Activated naive CD4-positive, alpha-beta T cell treated with anti-CD3 and anti-CD28 coated beads, Interleukin-2, amount 50 U/mL, for 72 hours (primary cell): ENCODE measurements around the gene PSMG2. TPM values are rescaled to one million over a fixed set of nuclear protein-coding genes. Genes with fewer than 3 reads are reported as not detected.
A peak's percentile ranks its signal among the peaks of the same experiment; 100 is the strongest.

ENCODE experiments used
- ATAC-seq, 2 donors: fragments of 150-1000 bp; cut with Tn5 transposase; 2 replicates each; pipeline ENCODE4 v1.10.0; 2021; ENCODE audit warnings: mild to moderate bottlenecking in 2 of 2, moderate library complexity in 2 of 2
- DNase-seq, 2 donors: peaks; one replicate each; pipeline ENCODE4 v3.0.0; 2021 to 2022; ENCODE audit warnings: low spot score in 2 of 2
- H3K27ac Mint-ChIP-seq, 2 donors: one replicate each; pipeline ENCODE4 v1.8.0; 2022; ENCODE audit warnings: mild to moderate bottlenecking in 2 of 2, mixed read lengths in 2 of 2
- H3K36me3 Mint-ChIP-seq, 2 donors: one replicate each; pipeline ENCODE4 v1.8.0; 2022; ENCODE audit warnings: mixed read lengths in 2 of 2
- H3K9me3 Mint-ChIP-seq, 2 donors: one replicate each; pipeline ENCODE4 v1.8.0; 2022; ENCODE audit warnings: mixed read lengths in 2 of 2
- total RNA-seq, 2 donors: library from RNA; stranded (reverse); gene quantifications; one replicate each; pipeline ENCODE4 v1.2.3, GENCODE V29; 2022

The PSMG2 gene
- total RNA-seq, 2 donors from 2014 or later = 60.4 to 120 TPM

DNA sequence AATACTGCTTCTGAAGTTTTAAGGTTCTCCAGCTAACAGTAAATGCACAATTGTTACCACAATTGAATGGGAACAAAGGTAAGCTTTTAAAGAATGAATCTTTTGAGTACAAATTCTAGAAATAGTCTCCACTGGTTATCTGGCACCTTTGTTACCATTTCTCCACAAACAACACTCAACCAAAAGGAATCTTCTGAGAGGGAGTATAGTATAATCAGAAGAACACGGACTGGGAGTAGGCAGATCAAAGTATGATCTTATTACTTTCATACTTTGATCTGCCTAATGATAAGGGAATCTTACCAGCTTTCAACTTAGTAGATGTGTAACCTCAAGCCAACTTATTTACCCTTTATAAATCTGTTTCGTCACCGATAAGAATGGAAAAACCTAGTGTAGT lies 1.7 kb upstream of the PSMG2 start:
- H3K36me3 Mint-ChIP-seq = peaks cover 16 to 17% of the 10 kb centered on the region in 2 donors
- ATAC-seq = peak in 1 of 2 donors; percentile 11
- H3K9me3 Mint-ChIP-seq = no peaks in the 10 kb centered on the region
- peak overlapping the region; percentile 96 to 100 for H3K27ac Mint-ChIP-seq
- no peak for DNase-seq

DNA sequence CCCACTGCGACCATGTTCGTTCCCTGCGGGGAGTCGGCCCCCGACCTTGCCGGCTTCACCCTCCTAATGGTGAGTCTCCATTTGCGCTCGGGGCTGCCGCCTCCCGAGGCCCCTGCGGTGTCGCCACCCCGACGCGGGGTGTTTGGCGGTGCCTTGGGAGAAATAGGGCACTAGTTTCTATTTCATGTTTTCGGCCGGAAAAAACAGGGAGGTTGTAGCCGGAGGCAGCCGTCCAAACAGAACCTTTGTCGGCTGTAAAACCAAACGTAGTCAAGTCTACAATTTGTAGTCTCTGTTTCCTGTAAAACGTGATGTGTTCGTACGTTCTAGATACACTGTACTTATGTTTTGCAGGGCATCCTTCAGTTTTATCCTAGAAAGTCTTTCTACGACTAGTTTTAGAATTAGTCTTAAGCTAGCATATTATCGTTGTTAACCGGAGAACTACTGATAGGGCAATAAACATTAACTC lies 290 bp downstream of the PSMG2 start:
- peak overlapping the region; percentile 96 to 100 for H3K27ac Mint-ChIP-seq
- DNase-seq (no peak), ATAC-seq (peak; percentile 60 to 67)
- peaks cover 26 to 27% of the 10 kb centered on the region in 2 donors for H3K36me3 Mint-ChIP-seq
- no peaks in the 10 kb centered on the region for H3K9me3 Mint-ChIP-seq

DNA sequence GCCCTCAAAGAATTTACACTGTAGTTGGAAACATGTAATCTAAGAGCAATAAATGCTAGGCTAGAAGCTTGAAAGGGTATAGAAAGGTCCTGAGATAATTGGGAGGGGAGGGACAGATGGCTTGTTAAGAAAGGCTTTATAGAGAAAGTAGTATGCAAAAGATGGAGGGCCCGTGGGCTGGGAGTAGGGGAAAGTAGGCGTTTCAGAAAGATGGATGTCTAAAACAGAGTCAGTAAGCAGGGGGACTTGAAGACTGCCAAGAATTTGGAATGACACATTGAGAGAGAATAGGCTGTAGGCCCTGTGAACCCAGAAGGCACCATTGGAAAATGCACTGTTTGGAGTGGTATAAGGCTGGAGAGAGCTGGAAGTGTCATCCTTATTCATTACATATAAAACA lies 822 bp downstream of the PSMG2 start:
- DNase-seq (no peak), ATAC-seq (peak in 1 of 2 donors; percentile 46)
- no peaks in the 10 kb centered on the region for H3K9me3 Mint-ChIP-seq
- peak overlapping the region; percentile 96 to 100 for H3K27ac Mint-ChIP-seq
- H3K36me3 Mint-ChIP-seq = peaks cover 26 to 27% of the 10 kb centered on the region in 2 donors

GRCh38 chr18:12711446-12711845 lies 8.6 kb downstream of the PSMG2 start:
- ATAC-seq (no peak), DNase-seq (no peak)
- no peaks in the 10 kb centered on the region for H3K9me3 Mint-ChIP-seq
- H3K27ac Mint-ChIP-seq = peak overlapping the region in 1 of 2 donors; percentile 10
- peaks cover 8 to 11% of the 10 kb centered on the region in 2 donors for H3K36me3 Mint-ChIP-seq

DNA sequence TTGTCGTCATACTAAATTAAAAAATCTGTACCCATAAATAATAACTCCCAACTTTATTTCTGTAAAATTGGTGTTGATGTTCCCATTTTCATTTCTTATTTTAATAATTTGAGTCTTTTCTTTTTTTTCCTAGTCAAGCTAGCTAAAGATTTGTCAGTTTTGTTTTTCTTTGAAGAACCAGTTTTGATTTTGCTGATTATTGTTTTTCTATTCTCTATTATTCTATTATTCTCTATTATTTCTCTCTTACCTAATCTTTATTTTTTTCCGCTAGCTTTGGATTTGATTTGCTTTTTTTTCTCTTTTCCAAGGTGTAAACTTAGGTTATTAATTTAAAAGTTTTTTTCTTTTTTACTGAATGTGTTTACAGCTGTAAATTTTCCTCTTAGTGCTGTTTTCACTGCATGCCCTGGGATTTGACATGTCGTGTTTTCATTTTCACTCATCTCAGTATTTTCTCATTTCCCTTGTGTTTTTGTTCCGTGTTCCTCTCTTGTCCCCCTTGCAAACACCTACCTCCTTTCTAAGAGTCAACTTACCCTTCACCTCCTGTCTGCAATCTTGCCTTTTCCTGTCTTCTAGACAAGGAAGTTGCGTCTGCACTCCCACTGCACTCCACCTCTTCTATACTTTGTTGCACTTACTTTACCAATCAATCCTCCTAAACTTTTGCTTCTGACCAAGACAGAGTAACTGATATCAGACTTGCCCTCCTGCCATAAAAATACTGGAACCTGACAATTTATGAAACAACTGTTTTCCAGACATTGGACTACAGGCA lies 18.8 kb downstream of the PSMG2 start:
- DNase-seq = no peak
- ATAC-seq = peak in 1 of 2 donors; percentile 47
- Mint-ChIP-seq H3K9me3 (no peaks in the 10 kb centered on the region), H3K27ac (peak overlapping the region; percentile 45 to 59), H3K36me3 (peaks cover 6 to 10% of the 10 kb centered on the region in 2 donors)

- ATAC-seq = no peak
- Mint-ChIP-seq H3K9me3 (no peaks in the 10 kb centered on the region), H3K36me3 (peaks cover 0 to 5% of the 10 kb centered on the region in 2 donors), H3K27ac (no peak overlapping the region)
- DNase-seq = no peak
These were observed 19.9 kb downstream of the PSMG2 start for GRCh38 chr18:12722731-12723130.

GRCh38 chr18:12726331-12726730 lies 23.5 kb downstream of the PSMG2 start:
- ATAC-seq = no peak
- Mint-ChIP-seq H3K9me3 (no peaks in the 10 kb centered on the region), H3K36me3 (peaks cover 0 to 5% of the 10 kb centered on the region in 2 donors), H3K27ac (peak overlapping the region in 1 of 2 donors; percentile 56)
- DNase-seq = no peak

DNA sequence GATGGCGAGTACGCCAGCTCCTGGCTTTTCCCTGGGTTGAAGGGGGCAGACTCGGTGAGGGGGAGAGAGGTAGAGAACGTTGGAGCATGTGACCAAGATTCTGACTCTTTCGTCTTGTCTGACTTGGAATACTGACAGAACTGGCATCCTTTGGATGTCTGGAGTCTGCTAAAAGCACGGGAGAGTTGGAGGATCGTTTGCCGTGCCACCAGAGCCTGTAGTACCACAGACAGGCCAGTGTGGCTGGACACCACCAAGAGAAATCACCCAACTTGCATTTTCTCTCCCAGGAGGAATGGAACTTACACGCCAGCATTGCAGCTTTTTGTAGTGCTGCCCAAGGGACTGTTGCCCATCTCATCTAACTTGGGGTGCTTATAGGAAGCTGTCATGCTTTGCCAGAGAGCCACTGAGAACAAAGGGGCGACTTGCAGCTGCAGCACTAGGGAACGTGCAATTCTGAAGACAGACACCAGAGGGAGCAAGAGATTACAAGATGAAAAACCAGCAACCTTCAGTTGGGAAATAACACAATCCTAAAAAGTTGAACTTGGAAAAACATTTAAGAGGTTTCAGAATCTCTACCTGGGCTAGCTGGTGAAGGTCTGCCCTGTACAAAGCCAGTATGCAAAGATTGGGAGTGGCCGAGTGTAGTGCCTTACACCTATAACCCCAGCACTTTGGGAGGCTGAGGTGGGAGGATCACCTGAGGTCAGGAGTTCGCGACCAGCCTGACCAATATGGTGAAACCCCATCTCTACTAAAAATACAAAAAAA lies 24.1 kb downstream of the PSMG2 start:
- Mint-ChIP-seq H3K27ac (peak overlapping the region in 1 of 2 donors; percentile 56), H3K36me3 (peaks cover 0 to 2% of the 10 kb centered on the region in 2 donors), H3K9me3 (no peaks in the 10 kb centered on the region)
- peak; percentile 56 to 63 for ATAC-seq
- DNase-seq = peak in 1 of 2 donors; percentile 75

GRCh38 chr18:12737243-12737902 lies 34.5 kb downstream of the PSMG2 start:
- H3K36me3 Mint-ChIP-seq = no peaks in the 10 kb centered on the region
- ATAC-seq = no peak

GRCh38 chr18:12741351-12741750 lies 38.5 kb downstream of the PSMG2 start:
- peak in 1 of 2 donors; percentile 43 for ATAC-seq
- no peak for DNase-seq
- no peak overlapping the region for H3K27ac Mint-ChIP-seq
- H3K9me3 Mint-ChIP-seq = no peaks in the 10 kb centered on the region
- H3K36me3 Mint-ChIP-seq = no peaks in the 10 kb centered on the region

More at GRCh38 chr18:12737243-12737902, 34.5 kb downstream of the PSMG2 start:
- H3K9me3 Mint-ChIP-seq = no peaks in the 10 kb centered on the region
- DNase-seq = no peak
- H3K27ac Mint-ChIP-seq = no peak overlapping the region

DNA sequence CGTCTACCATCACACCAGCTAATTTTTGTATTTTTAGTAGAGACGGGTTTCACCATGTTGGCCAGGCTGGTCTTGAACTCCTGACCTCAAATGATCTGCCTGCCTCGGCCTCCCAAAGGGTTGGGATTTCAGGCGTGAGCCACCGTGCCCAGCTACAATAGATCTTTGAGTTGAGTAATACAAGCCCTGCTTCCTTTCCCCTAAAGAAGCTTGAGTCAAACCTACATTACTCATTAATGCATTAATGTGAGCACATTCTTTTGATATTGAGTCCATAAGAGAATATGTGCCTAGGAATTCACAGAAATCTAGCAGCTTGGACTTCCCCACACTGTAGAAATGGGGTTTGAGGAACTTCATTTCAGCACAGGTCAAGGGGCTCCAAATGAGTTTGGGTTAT lies 39.6 kb downstream of the PSMG2 start:
- Mint-ChIP-seq H3K9me3 (no peaks in the 10 kb centered on the region), H3K36me3 (no peaks in the 10 kb centered on the region), H3K27ac (no peak overlapping the region)
- no peak for DNase-seq
- ATAC-seq = no peak

DNA sequence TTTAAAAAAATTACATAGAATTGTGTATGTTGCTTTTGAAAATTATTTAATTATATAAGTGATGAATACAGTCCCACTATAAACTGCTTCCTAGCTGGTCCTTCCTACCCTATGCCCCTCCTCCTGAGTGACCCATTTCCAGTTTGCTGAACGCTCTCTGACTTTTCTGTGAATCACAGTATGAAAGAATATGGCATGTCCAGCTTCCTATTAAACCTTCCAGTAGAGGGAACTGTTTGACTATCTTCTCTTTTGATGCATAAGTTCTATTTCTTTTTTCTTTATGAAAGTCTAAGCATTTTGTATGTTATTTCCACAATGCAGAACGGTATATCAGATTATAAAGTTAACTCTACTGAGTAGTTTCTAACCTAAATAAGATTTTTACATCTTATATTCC lies 41.3 kb downstream of the PSMG2 start:
- H3K36me3 Mint-ChIP-seq = no peaks in the 10 kb centered on the region

GRCh38 chr18:12745095-12745795 lies 42.4 kb downstream of the PSMG2 start:
- Mint-ChIP-seq H3K36me3 (no peaks in the 10 kb centered on the region), H3K9me3 (no peaks in the 10 kb centered on the region), H3K27ac (no peak overlapping the region)
- no peak for ATAC-seq
- no peak for DNase-seq

More for the DNA sequence above, 41.3 kb downstream of the PSMG2 start:
- peak; percentile 63 to 70 for ATAC-seq
- H3K27ac Mint-ChIP-seq = no peak overlapping the region
- DNase-seq = no peak
- H3K9me3 Mint-ChIP-seq = no peaks in the 10 kb centered on the region

DNA sequence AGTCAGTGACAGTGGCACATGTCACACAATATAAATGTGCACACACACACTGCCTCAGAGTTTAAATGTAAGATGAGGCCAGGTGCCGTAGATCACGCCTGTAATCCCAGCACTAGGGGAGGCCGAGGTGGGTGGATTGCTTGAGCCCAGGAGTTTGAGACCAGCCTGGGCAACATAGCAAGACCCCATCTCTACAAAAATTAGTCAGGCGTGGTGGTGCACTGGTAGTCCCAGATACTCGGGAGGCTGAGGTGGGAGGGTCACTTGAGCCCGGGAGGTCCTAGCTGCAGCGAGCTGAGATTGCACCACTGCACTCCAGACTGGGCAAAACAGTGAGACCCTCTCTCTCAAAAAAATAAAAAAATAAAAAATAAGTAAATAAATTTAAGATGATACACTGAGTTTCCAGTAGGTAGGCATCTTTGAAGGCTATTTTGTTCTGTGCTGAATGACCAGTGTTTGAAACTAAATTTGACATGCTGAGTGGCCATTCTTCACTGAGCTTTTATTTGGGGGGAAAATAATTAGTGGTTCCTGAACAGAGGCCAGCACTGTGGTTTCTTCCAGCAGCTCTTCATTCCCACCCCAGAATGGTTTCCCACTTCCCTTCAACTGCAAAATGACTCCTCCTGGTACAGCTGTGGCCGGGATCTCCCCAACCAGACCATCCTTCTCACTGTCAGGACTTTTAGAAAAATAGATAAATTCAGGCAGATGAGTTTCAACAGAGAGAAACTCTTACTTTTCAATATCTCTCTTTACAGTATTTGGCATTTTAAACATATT lies 44.9 kb downstream of the PSMG2 start:
- DNase-seq = no peak
- H3K27ac Mint-ChIP-seq = peak overlapping the region in 1 of 2 donors; percentile 65
- H3K36me3 Mint-ChIP-seq = no peaks in the 10 kb centered on the region
- H3K9me3 Mint-ChIP-seq = no peaks in the 10 kb centered on the region
- no peak for ATAC-seq

DNA sequence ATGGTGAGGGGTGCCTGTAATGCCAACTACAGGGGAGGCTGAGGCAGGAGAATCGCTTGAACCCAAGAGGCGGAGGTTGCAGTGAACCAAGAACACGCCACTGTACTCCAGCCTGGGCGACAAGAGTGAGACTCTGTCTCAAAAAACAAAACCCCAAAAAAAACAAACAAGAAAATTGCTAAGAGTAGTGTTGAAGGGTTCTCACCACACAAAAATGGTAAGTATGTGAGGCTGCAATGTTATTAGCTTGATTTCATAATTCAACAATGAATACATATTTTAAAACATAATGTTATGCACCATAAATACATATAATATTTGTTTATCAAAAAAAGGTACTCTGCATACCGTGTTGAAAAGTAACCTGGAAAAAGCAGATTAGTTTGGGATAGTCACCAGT lies 45.8 kb downstream of the PSMG2 start:
- H3K36me3 Mint-ChIP-seq = no peaks in the 10 kb centered on the region
- ATAC-seq = no peak
- H3K9me3 Mint-ChIP-seq = no peaks in the 10 kb centered on the region
- peak overlapping the region in 1 of 2 donors; percentile 65 for H3K27ac Mint-ChIP-seq
- no peak for DNase-seq

GRCh38 chr18:12749121-12749520 lies 46.3 kb downstream of the PSMG2 start:
- ATAC-seq (no peak), DNase-seq (no peak)
- Mint-ChIP-seq H3K36me3 (no peaks in the 10 kb centered on the region), H3K27ac (no peak overlapping the region), H3K9me3 (no peaks in the 10 kb centered on the region)
